NT2/D1 (cell line): ENCODE data around the gene EXOC3L2.

Source experiments
- SUZ12 ChIP-seq: IDR thresholded peaks from 2 replicates; pipeline ENCODE4 v1.6.1; 2011; ENCODE audit not compliant: insufficient read length, insufficient read depth; ENCODE audit errors: extremely low read depth
- YY1 ChIP-seq: IDR thresholded peaks from 2 replicates; pipeline ENCODE4 v1.6.1; 2011; ENCODE audit not compliant: insufficient read length, insufficient read depth

DNA sequence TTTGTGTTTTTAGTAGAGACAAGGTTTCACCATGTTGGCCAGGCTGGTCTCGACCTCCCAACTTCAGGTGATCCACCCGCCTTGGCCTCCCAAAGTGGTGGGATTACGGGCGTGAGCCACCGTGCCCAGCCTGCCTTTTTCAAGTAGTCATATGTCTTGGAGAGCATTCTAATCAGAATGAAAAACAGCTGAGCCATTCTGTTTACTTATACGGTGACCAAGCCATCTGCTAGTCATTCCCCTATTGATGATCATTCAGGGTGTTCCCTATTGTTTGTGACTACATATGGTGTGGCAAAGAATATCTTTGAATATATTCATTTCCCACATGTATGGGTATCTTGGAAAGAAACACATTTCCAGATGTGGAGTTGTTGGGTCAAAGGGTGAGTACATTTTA, 49.4 kb downstream of the EXOC3L2 start:
- TF ChIP-seq YY1 (no peak), SUZ12 (no peak)
